Measurements from ENCODE around the gene DNAJC7. TPM values are rescaled to one million over a fixed set of nuclear protein-coding genes. Genes with fewer than 3 reads are reported as not detected.

DNAJC7 gene
- total RNA-seq, 1 experiment from 2014 or later = 56.1 TPM

DNA sequence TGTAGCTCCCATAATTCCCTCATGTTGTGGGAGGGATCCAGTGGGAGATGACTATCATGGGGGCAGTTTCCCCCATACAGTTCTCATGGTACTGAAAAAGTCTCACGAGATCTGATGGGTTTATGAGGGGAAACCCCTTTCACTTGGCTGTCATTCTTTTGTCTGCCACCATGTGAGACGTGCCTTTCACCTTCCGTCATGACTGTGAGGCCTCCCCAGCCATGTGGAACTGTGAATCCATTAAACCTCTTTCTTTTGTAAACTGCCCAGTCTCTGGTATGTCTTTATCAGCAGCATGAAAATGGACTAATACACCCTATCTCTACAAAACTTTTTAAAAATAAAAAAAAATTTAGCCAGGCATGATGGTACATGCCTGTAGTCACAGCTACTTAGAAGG, 39.4 kb upstream of the DNAJC7 start:
- H3K9me2 ChIP-seq (replicated peaks; ENCODE audit: insufficient read depth, low read length) = no peaks in the 10 kb centered on the region
- H3K36me3 ChIP-seq (ENCODE audit: insufficient read depth, low read length) = no peaks in the 10 kb centered on the region
- no peak overlapping the region for H2AFZ ChIP-seq (ENCODE audit: low read length)
- H3K4me3 ChIP-seq (ENCODE audit: low read length) = no peak overlapping the region
- H3K4me1 ChIP-seq (ENCODE audit: low read length) = no peaks in the 10 kb centered on the region
- no peaks in the 10 kb centered on the region for H3K79me2 ChIP-seq (ENCODE audit: low read length)
- no peak for DNase-seq
- no peak overlapping the region for H3K27ac ChIP-seq (ENCODE audit: low read length)
- H3K9me3 ChIP-seq (ENCODE audit: low read length) = no peaks in the 10 kb centered on the region
- no peaks in the 10 kb centered on the region for H4K20me1 ChIP-seq (ENCODE audit: insufficient read depth, low read depth, low read length)
- no peaks in the 10 kb centered on the region for H3K27me3 ChIP-seq (ENCODE audit: low read length)
- H3K9ac ChIP-seq (ENCODE audit: low read length) = no peak overlapping the region
- H3K4me2 ChIP-seq (ENCODE audit: low read depth, low read length, poor library complexity, severe bottlenecking) = no peak overlapping the region

GRCh38 chr17:42055496-42055895, 38.3 kb upstream of the DNAJC7 start:
- H2AFZ ChIP-seq (ENCODE audit: low read length) = no peak overlapping the region
- H3K4me3 ChIP-seq (ENCODE audit: low read length) = no peak overlapping the region
- H3K27me3 ChIP-seq (ENCODE audit: low read length) = no peaks in the 10 kb centered on the region
- no peaks in the 10 kb centered on the region for H3K9me3 ChIP-seq (ENCODE audit: low read length)
- no peak overlapping the region for H3K9ac ChIP-seq (ENCODE audit: low read length)
- H3K79me2 ChIP-seq (ENCODE audit: low read length) = no peaks in the 10 kb centered on the region
- no peak overlapping the region for H3K27ac ChIP-seq (ENCODE audit: low read length)
- no peaks in the 10 kb centered on the region for H4K20me1 ChIP-seq (ENCODE audit: insufficient read depth, low read depth, low read length)
- H3K4me2 ChIP-seq (ENCODE audit: low read depth, low read length, poor library complexity, severe bottlenecking) = no peak overlapping the region
- H3K36me3 ChIP-seq (ENCODE audit: insufficient read depth, low read length) = no peaks in the 10 kb centered on the region
- no peaks in the 10 kb centered on the region for H3K4me1 ChIP-seq (ENCODE audit: low read length)
- H3K9me2 ChIP-seq (replicated peaks; ENCODE audit: insufficient read depth, low read length) = no peaks in the 10 kb centered on the region
- DNase-seq = no peak

DNA sequence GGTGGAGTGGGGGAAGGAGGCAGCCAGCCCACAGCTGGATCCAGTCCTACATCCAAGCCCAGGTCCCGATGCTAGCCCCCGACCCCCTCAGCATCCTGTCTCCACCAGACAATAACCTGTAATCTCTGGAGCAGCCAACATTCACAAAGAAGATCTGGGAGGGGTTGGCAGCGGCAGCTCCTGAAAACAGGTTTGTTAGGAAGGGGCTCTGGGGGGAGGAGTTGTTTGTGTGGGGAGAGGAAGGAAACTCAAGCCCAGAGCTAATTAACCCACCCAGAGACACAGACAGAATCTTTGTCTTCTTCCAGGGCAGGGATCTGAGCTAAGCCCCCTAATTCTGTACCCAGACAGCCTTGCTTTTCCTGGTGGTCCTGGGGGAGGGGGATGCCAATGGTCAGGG, 37.8 kb upstream of the DNAJC7 start:
- Histone ChIP-seq H2AFZ (ENCODE audit: low read length) (no peak overlapping the region), H3K4me1 (ENCODE audit: low read length) (no peaks in the 10 kb centered on the region), H3K79me2 (ENCODE audit: low read length) (no peaks in the 10 kb centered on the region), H4K20me1 (ENCODE audit: insufficient read depth, low read depth, low read length) (no peaks in the 10 kb centered on the region), H3K4me3 (ENCODE audit: low read length) (no peak overlapping the region), H3K9me2 (replicated peaks; ENCODE audit: insufficient read depth, low read length) (no peaks in the 10 kb centered on the region), H3K4me2 (ENCODE audit: low read depth, low read length, poor library complexity, severe bottlenecking) (no peak overlapping the region), H3K27ac (ENCODE audit: low read length) (no peak overlapping the region), H3K9ac (ENCODE audit: low read length) (no peak overlapping the region), H3K9me3 (ENCODE audit: low read length) (no peaks in the 10 kb centered on the region), H3K36me3 (ENCODE audit: insufficient read depth, low read length) (no peaks in the 10 kb centered on the region), H3K27me3 (ENCODE audit: low read length) (no peaks in the 10 kb centered on the region)
- DNase-seq = no peak

- no peak overlapping the region for H3K4me3 ChIP-seq (ENCODE audit: low read length)
- DNase-seq = no peak
- no peaks in the 10 kb centered on the region for H3K27me3 ChIP-seq (ENCODE audit: low read length)
- no peak overlapping the region for H3K9ac ChIP-seq (ENCODE audit: low read length)
- H4K20me1 ChIP-seq (ENCODE audit: insufficient read depth, low read depth, low read length) = no peaks in the 10 kb centered on the region
- no peaks in the 10 kb centered on the region for H3K4me1 ChIP-seq (ENCODE audit: low read length)
- no peak overlapping the region for H3K27ac ChIP-seq (ENCODE audit: low read length)
- no peaks in the 10 kb centered on the region for H3K9me2 ChIP-seq (replicated peaks; ENCODE audit: insufficient read depth, low read length)
- no peak overlapping the region for H2AFZ ChIP-seq (ENCODE audit: low read length)
- no peak overlapping the region for H3K4me2 ChIP-seq (ENCODE audit: low read depth, low read length, poor library complexity, severe bottlenecking)
- H3K36me3 ChIP-seq (ENCODE audit: insufficient read depth, low read length) = no peaks in the 10 kb centered on the region
- H3K9me3 ChIP-seq (ENCODE audit: low read length) = no peaks in the 10 kb centered on the region
- no peaks in the 10 kb centered on the region for H3K79me2 ChIP-seq (ENCODE audit: low read length)
Measured at GRCh38 chr17:42053731-42054500, 36.7 kb upstream of the DNAJC7 start.

- no peaks in the 10 kb centered on the region for H3K27me3 ChIP-seq (ENCODE audit: low read length)
- no peak overlapping the region for H3K4me3 ChIP-seq (ENCODE audit: low read length)
- no peaks in the 10 kb centered on the region for H3K4me1 ChIP-seq (ENCODE audit: low read length)
- H3K9ac ChIP-seq (ENCODE audit: low read length) = no peak overlapping the region
- H3K9me3 ChIP-seq (ENCODE audit: low read length) = no peaks in the 10 kb centered on the region
- no peaks in the 10 kb centered on the region for H3K9me2 ChIP-seq (replicated peaks; ENCODE audit: insufficient read depth, low read length)
- H3K36me3 ChIP-seq (ENCODE audit: insufficient read depth, low read length) = no peaks in the 10 kb centered on the region
- DNase-seq = no peak
- no peak overlapping the region for H3K4me2 ChIP-seq (ENCODE audit: low read depth, low read length, poor library complexity, severe bottlenecking)
- no peak overlapping the region for H2AFZ ChIP-seq (ENCODE audit: low read length)
- H3K79me2 ChIP-seq (ENCODE audit: low read length) = no peaks in the 10 kb centered on the region
- H3K27ac ChIP-seq (ENCODE audit: low read length) = no peak overlapping the region
- no peaks in the 10 kb centered on the region for H4K20me1 ChIP-seq (ENCODE audit: insufficient read depth, low read depth, low read length)
Measured at GRCh38 chr17:42052346-42052877, 35.2 kb upstream of the DNAJC7 start.

- Histone ChIP-seq H3K9me2 (replicated peaks; ENCODE audit: insufficient read depth, low read length) (no peaks in the 10 kb centered on the region), H3K4me2 (ENCODE audit: low read depth, low read length, poor library complexity, severe bottlenecking) (no peak overlapping the region), H3K36me3 (ENCODE audit: insufficient read depth, low read length) (no peaks in the 10 kb centered on the region), H4K20me1 (ENCODE audit: insufficient read depth, low read depth, low read length) (no peaks in the 10 kb centered on the region), H3K4me3 (ENCODE audit: low read length) (no peak overlapping the region), H3K27ac (ENCODE audit: low read length) (no peak overlapping the region), H3K9ac (ENCODE audit: low read length) (no peak overlapping the region), H3K9me3 (ENCODE audit: low read length) (no peaks in the 10 kb centered on the region), H3K4me1 (ENCODE audit: low read length) (no peaks in the 10 kb centered on the region), H3K27me3 (ENCODE audit: low read length) (no peaks in the 10 kb centered on the region), H3K79me2 (ENCODE audit: low read length) (no peaks in the 10 kb centered on the region), H2AFZ (ENCODE audit: low read length) (no peak overlapping the region)
- DNase-seq = no peak
Measured at GRCh38 chr17:42051645-42052044, 34.4 kb upstream of the DNAJC7 start.

DNA sequence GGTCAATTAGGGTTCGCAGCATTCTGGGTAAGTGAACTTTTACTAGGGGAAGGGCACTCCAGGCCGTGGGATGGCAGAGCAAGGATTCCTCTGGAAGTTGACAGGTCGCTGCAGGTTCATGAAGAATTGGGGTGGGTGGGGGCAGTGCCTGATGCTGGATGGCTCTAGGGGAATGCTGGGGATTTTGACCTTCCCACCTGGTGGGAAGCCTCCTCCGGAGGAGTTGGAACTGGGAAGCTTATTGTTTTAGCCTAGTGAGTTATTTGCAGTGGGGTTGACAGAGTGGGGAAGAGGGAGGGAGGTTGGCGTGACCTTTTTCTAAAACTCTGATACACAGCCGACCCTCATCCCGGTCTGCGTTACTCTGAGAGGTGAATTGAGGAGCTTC, 33.8 kb upstream of the DNAJC7 start:
- Histone ChIP-seq H3K9ac (ENCODE audit: low read length) (no peak overlapping the region), H4K20me1 (ENCODE audit: insufficient read depth, low read depth, low read length) (no peaks in the 10 kb centered on the region), H3K27me3 (ENCODE audit: low read length) (no peaks in the 10 kb centered on the region), H3K4me3 (ENCODE audit: low read length) (no peak overlapping the region), H3K4me1 (ENCODE audit: low read length) (no peaks in the 10 kb centered on the region), H3K27ac (ENCODE audit: low read length) (no peak overlapping the region), H3K4me2 (ENCODE audit: low read depth, low read length, poor library complexity, severe bottlenecking) (no peak overlapping the region), H3K9me2 (replicated peaks; ENCODE audit: insufficient read depth, low read length) (no peaks in the 10 kb centered on the region), H3K36me3 (ENCODE audit: insufficient read depth, low read length) (no peaks in the 10 kb centered on the region), H2AFZ (ENCODE audit: low read length) (no peak overlapping the region), H3K9me3 (ENCODE audit: low read length) (no peaks in the 10 kb centered on the region), H3K79me2 (ENCODE audit: low read length) (no peaks in the 10 kb centered on the region)
- DNase-seq = no peak

- H4K20me1 ChIP-seq (ENCODE audit: insufficient read depth, low read depth, low read length) = no peaks in the 10 kb centered on the region
- H3K9me2 ChIP-seq (replicated peaks; ENCODE audit: insufficient read depth, low read length) = no peaks in the 10 kb centered on the region
- no peak within 1 kb of the TSS for H3K27ac ChIP-seq (ENCODE audit: low read length)
- H2AFZ ChIP-seq (ENCODE audit: low read length) = no peak within 1 kb of the TSS
- no peaks in the 10 kb centered on the region for H3K27me3 ChIP-seq (ENCODE audit: low read length)
- no peak within 1 kb of the TSS for H3K4me3 ChIP-seq (ENCODE audit: low read length)
- DNase-seq = no peak
- no peaks in the 10 kb centered on the region for H3K9me3 ChIP-seq (ENCODE audit: low read length)
- H3K9ac ChIP-seq (ENCODE audit: low read length) = no peak within 1 kb of the TSS
- no peaks in the 10 kb centered on the region for H3K36me3 ChIP-seq (ENCODE audit: insufficient read depth, low read length)
- no peaks in the 10 kb centered on the region for H3K79me2 ChIP-seq (ENCODE audit: low read length)
- no peaks in the 10 kb centered on the region for H3K4me1 ChIP-seq (ENCODE audit: low read length)
- H3K4me2 ChIP-seq (ENCODE audit: low read depth, low read length, poor library complexity, severe bottlenecking) = no peak within 1 kb of the TSS
Measured at GRCh38 chr17:42050393-42051012, 33.3 kb upstream of the DNAJC7 start, which contains the start of gene C17orf113. Gene C17orf113 (minus strand): TSS chr17:42050601. CDS start chr17:42043376, 7,225 bp downstream.
